Renal cortex interstitium (tissue), 15 donors: Measurements from ENCODE around the gene SIKE1. TPM values are rescaled to one million over a fixed set of nuclear protein-coding genes. Genes with fewer than 3 reads are reported as not detected.
"Not testable (repeated sequence)": the region's sequence is repeated elsewhere in the genome, so short reads cannot be mapped to it uniquely, and the experiment has no call there.

Experiments
- DNase-seq, 11 donors: peaks; one replicate each; pipeline ENCODE4 v3.0.0-alpha.2; 2013; ENCODE audit warnings: low read depth in 9 of 11, low spot score in 4 of 11; ENCODE audit errors: extremely low read depth in 1 of 11
- long read RNA-seq, 16 experiments: transcript quantifications; one replicate each; lab custom pipeline, GENCODE V29; 2026
- polyA plus RNA-seq, 3 donors: library from polyadenylated mRNA; unstranded; fragments of 120-200 nt; gene quantifications; one replicate each; pipeline ENCODE4 v1.2.1, GENCODE V29; 2013; ENCODE audit not compliant: insufficient read length in 3 of 3

Gene SIKE1
- polyA plus RNA-seq, result 10 to 100 TPM; 53.1 to 64.5 (median 59.9) TPM
- long read RNA-seq, donor 1, transcript SIKE1-201 (5 exons, 2,190 nt), result major isoform, 10 of 10 reads
- long read RNA-seq, donor 1, partial matches to known transcripts, result 0 of 10 reads
- long read RNA-seq, donor 1, other reads (novel, unspliced or antisense), result 0 of 10 reads
- long read RNA-seq, donor 2, transcript SIKE1-201 (5 exons, 2,190 nt), result major isoform, 7 of 12 reads
- long read RNA-seq, donor 2, partial matches to known transcripts, result 0 of 12 reads
- long read RNA-seq, donor 2, other reads (novel, unspliced or antisense), result 0 of 12 reads
- long read RNA-seq, donor 3, full-length matches to known transcripts, result 19 of 19 reads
- long read RNA-seq, donor 3, partial matches to known transcripts, result 0 of 19 reads
- long read RNA-seq, donor 3, other reads (novel, unspliced or antisense), result 0 of 19 reads
- long read RNA-seq, donor 4, transcript SIKE1-201 (5 exons, 2,190 nt), result major isoform, 8 of 11 reads
- long read RNA-seq, donor 4, partial matches to known transcripts, result 0 of 11 reads
- long read RNA-seq, donor 4, other reads (novel, unspliced or antisense), result 0 of 11 reads
- long read RNA-seq, donor 5, result 0 reads
- long read RNA-seq, donor 6, full-length matches to known transcripts, result 19 of 19 reads
- long read RNA-seq, donor 6, partial matches to known transcripts, result 0 of 19 reads
- long read RNA-seq, donor 6, other reads (novel, unspliced or antisense), result 0 of 19 reads
- long read RNA-seq, donor 7, transcript SIKE1-201 (5 exons, 2,190 nt), result major isoform, 7 of 11 reads
- long read RNA-seq, donor 7, partial matches to known transcripts, result 0 of 11 reads
- long read RNA-seq, donor 7, other reads (novel, unspliced or antisense), result 0 of 11 reads
- long read RNA-seq, donor 8, full-length matches to known transcripts, result 17 of 17 reads
- long read RNA-seq, donor 8, partial matches to known transcripts, result 0 of 17 reads
- long read RNA-seq, donor 8, other reads (novel, unspliced or antisense), result 0 of 17 reads
- long read RNA-seq, donor 9, full-length matches to known transcripts, result 15 of 15 reads
- long read RNA-seq, donor 9, partial matches to known transcripts, result 0 of 15 reads
- long read RNA-seq, donor 9, other reads (novel, unspliced or antisense), result 0 of 15 reads
- long read RNA-seq, donor 10, full-length matches to known transcripts, result 15 of 15 reads
- long read RNA-seq, donor 10, partial matches to known transcripts, result 0 of 15 reads
- long read RNA-seq, donor 10, other reads (novel, unspliced or antisense), result 0 of 15 reads
- long read RNA-seq, donor 11, transcript SIKE1-201 (5 exons, 2,190 nt), result major isoform, 5 of 8 reads
- long read RNA-seq, donor 11, partial matches to known transcripts, result 0 of 8 reads
- long read RNA-seq, donor 11, other reads (novel, unspliced or antisense), result 0 of 8 reads
- long read RNA-seq, donor 12, partial matches to known transcripts, result 0 of 2 reads
- long read RNA-seq, donor 12, other reads (novel, unspliced or antisense), result 0 of 2 reads
- long read RNA-seq, donor 13, transcript SIKE1-201 (5 exons, 2,190 nt), result major isoform, 14 of 24 reads
- long read RNA-seq, donor 13, partial matches to known transcripts, result 0 of 24 reads
- long read RNA-seq, donor 13, other reads (novel, unspliced or antisense), result 0 of 24 reads
- long read RNA-seq, donor 14, full-length matches to known transcripts, result 14 of 14 reads
- long read RNA-seq, donor 14, partial matches to known transcripts, result 0 of 14 reads
- long read RNA-seq, donor 14, other reads (novel, unspliced or antisense), result 0 of 14 reads
- long read RNA-seq, donor 15, partial matches to known transcripts, result 0 of 4 reads
- long read RNA-seq, donor 15, other reads (novel, unspliced or antisense), result 0 of 4 reads
- long read RNA-seq, donor 16, full-length matches to known transcripts, result 32 of 39 reads
- long read RNA-seq, donor 16, partial matches to known transcripts, result 7 of 39 reads
- long read RNA-seq, donor 16, other reads (novel, unspliced or antisense), result 0 of 39 reads

DNA sequence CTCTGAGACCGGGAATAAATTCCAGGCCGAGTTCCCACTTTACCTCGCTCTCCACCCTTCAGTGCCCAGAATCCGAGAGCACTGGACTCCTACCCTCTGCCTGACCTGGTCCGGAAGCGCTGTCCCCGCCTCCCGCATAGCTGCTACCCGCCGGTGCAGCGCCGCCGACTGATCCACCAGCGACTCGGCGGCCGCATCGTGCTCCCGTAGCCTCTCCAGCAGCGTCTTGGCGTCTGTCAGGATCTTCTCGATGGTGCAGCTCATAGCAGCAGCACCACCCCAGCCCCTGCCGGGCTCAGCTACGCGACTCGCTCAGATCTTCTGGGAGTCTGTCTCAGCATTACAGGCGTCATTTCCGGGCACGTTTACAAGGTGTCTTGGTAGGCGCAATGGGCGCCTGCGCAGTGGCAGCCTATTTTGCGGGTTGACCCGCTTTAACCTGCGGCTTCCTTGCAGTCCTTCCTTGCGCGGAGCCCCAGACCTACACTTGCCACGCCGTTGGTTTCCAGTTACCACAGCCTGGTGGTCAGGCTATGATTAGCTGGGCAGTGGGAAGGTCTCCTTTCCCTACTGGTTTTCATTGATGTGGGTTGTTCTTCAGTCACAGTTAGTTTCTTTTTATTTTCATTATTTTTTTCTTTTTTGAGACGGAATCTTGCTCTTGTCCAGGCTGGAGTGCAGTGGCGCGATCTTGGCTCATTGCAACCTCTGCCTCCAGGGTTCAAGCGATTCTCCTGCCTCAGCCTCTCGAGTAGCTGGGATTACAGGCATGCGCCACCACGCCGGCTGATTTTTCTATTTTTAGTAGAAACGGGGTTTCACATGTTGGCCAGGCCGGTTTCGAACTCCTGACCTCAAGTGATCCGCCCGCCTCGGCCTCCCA is at the start of gene SIKE1:
Gene SIKE1 (minus strand): TSS at position 342 of the 883 bp plus-strand sequence. CDS start 78 bp downstream, at position 264.
- peak; percentile 81 to 95 (median 90) for DNase-seq

DNA sequence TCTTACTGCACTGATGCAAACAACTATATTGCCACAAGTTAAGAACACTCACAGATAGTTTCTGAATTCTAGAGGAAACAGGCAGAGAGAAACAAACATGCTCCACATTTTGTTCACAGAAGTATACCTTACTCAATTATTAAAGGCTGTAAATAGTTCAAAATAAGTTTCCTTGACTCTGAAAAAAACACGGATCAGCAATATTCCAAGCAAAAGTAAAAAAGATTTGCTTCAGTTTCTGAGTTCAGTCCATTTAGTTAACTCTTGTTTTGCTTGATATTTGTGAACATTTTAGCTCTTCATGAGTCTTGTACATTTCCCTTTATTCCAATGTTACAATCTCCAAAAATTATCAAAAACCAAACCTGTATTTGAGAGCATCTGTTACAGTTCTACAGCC is 49.6 kb upstream of the SIKE1 start:
- not testable (repeated sequence) for DNase-seq

GRCh38 chr1:114828251-114828650 is 47.8 kb upstream of the SIKE1 start:
- no peak for DNase-seq

DNA sequence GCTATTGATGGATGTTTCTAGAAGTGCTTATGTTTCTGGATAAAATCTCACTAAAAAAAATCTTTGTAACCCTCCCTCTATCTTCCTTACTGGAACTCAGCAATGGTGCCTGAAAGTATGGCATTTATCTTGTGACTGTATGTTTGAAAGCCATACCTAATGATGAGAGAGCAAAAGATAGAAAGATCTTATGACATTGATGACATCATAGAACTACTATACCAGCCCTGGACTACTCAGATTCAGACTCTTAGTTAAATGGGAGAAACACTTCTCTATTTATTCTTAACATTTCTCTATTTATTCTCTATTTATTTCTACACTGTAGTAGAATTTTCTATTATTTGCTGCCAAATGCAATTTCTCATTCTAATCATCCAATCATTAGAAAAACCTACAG is 41.5 kb upstream of the SIKE1 start:
- DNase-seq, result no peak

- no peak for DNase-seq
Measured at GRCh38 chr1:114820392-114820791, 39.9 kb upstream of the SIKE1 start.

GRCh38 chr1:114819869-114820268 is 39.4 kb upstream of the SIKE1 start:
- no peak for DNase-seq

DNA sequence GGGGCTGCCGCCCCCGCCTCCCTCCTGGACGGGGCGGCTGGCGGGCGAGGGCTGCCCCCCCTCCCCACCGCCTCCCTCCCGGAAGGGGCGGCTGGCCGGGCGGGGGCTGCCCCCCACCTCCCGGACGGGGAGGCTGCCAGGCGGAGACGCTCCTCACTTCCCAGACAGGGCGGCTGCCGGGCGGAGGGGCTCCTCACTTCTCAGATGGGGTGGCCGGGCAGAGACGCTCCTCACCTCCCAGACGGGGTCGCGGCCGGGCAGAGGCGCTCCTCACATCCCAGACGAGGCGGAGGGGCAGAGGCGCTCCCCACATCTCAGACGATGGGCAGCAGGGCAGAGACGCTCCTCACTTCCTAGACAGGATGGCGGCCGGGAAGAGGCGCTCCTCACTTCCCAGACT is 24.0 kb upstream of the SIKE1 start:
- DNase-seq, result not testable (repeated sequence)

- DNase-seq, result peak in 1 of 11 donors; percentile 2
Measured at GRCh38 chr1:114803001-114803400, 22.5 kb upstream of the SIKE1 start.

DNA sequence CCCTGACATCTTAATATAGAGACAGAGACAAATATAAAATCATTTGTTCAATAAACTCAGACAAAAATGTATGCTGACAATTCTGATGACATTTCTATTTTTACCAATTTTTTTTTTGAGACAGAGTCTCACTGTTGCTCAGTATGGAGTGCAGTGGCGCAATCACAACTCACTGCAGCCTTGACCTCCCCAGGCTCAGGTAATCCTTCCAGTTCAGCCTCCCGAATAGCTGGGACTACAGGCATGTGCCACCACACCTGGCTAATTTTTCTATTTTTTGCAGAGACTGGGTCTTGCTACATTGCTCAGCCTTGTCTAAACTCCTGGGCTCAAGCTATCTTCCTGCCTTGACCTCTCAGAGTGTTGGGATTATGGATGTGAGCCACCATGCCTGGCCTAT is 13.6 kb upstream of the SIKE1 start:
- no peak for DNase-seq

DNA sequence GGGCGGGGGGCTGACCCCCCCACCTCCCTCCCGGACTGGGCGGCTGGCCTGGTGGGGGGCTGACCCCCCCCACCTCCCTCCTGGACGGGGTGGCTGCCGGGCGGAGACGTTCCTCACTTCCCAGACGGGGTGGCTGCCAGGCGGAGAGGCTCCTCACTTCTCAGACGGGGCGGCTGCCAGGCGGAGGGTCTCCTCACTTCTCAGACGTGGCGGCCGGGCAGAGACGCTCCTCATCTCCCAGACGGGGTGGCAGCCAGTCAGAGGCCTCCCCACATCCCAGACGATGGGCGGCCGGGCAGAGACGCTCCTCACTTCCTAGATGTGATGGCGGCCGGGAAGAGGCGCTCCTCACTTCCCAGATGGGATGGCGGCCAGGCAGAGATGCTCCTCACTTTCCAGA is 10.1 kb upstream of the SIKE1 start:
- DNase-seq, result not testable (repeated sequence)

DNA sequence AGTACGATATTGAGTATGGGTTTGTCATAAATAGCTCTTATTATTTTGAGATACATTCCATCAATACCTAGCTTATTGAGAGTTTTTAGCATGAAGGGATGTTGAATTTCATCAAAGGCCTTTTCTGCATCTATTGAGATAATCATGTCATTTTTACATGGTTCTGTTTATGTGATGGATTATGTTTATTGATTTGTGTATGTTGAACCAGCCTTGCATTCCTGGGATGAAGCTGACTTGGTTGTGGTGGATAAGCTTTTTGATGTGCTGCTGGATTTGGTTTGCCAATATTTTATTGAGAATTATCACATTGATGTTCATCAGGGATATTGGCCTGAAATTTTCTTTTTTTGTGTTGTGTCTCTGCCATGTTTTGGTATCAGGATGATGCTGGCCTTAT is 6.0 kb upstream of the SIKE1 start:
- not testable (repeated sequence) for DNase-seq

GRCh38 chr1:114782476-114782875 is 2.0 kb upstream of the SIKE1 start:
- no peak for DNase-seq

- DNase-seq, result no peak
Measured at GRCh38 chr1:114779722-114780121, 763 bp downstream of the SIKE1 start.

DNA sequence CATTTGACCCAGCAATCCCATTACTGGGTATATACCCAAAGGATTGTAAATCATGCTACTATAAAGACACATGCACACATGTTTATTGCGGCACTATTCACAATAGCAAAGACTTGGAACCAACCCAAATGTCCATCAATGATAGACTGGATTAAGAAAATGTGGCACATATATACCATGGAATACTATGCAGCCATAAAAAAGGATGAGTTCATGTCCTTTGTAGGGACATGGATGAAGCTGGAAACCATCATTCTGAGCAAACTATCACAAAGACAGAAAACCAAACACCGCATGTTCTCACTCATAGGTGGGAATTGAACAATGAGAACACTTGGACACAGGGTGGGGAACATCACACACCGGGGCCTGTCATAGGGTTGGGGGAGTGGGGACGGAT is 3.8 kb downstream of the SIKE1 start:
- not testable (repeated sequence) for DNase-seq

- no peak for DNase-seq
Measured at GRCh38 chr1:114771992-114772391, 8.5 kb downstream of the SIKE1 start.

DNA sequence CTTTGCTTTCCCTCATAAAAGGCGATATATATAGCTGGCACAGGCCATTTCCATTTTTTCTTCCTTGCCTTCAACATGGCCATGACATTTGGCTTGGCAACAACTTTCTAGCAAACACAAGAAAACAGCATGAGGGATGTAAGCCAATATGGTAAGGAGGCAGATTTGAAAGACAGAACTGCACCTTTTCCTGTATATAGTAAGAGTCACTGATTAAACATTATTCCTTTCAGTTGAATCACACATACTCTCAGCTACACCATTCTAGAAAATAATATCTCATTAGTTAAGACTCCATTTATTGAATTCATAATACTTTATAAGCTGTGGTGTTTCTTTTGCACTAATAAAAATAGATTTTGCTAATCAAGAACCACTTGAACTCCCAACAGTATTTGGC is 9.5 kb downstream of the SIKE1 start:
- no peak for DNase-seq

DNA sequence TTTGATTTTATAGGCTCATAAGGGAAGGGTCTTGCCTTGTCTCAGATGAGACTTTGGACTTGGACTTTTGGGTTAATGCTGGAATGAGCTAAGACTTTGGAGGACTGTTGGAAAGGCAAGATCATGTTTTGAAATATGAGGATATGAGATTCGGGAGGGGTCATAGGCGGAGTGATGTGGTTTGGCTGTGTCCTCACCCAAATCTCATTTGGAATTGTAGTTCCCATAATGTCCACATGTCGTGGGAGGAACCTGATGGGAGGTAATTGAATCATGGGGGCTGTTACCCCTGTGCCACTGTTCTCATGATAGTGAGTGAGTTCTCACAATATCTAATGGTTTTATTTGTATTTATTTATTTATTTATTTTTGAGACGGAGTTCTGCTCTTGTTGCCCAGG is 15.8 kb downstream of the SIKE1 start:
- no peak for DNase-seq
